ENCODE measurements around the gene LYSET. TPM values are rescaled to one million over a fixed set of nuclear protein-coding genes. Genes with fewer than 3 reads are reported as not detected.
"Not testable (repeated sequence)": the region's sequence is repeated elsewhere in the genome, so short reads cannot be mapped to it uniquely, and the experiment has no call there.

Gene LYSET
- total RNA-seq, 1 donor, result 10.1 TPM

- H3K4me3 ChIP-seq (ENCODE audit: insufficient read depth, low read length); DNase-seq (ENCODE audit: insufficient read length, low spot score, missing footprints); H3K36me3 ChIP-seq (ENCODE audit: insufficient read depth, low read length); H3K79me2 ChIP-seq (ENCODE audit: insufficient read depth, low read length); H3K4me2 ChIP-seq (ENCODE audit: insufficient read depth, low read length); H3K9me3 ChIP-seq (ENCODE audit: low read depth, low read length); H4K20me1 ChIP-seq (ENCODE audit: insufficient read depth, low read length); H3K4me1 ChIP-seq (ENCODE audit: insufficient read depth, low read length); H3K27me3 ChIP-seq (ENCODE audit: insufficient read depth, low read length); H2AFZ ChIP-seq (ENCODE audit: low read length); H3K27ac ChIP-seq (ENCODE audit: low read depth, low read length): not testable (repeated sequence)
Measured at GRCh38 chr14:93159625-93160352, 25.3 kb upstream of the LYSET start.

- H3K4me2 ChIP-seq (ENCODE audit: insufficient read depth, low read length), result no peak overlapping the region
- no peak overlapping the region for H3K4me3 ChIP-seq (ENCODE audit: insufficient read depth, low read length)
- no peaks in the 10 kb centered on the region for H3K79me2 ChIP-seq (ENCODE audit: insufficient read depth, low read length)
- H3K36me3 ChIP-seq (ENCODE audit: insufficient read depth, low read length), result no peaks in the 10 kb centered on the region
- H3K9me3 ChIP-seq (ENCODE audit: low read depth, low read length), result no peaks in the 10 kb centered on the region
- peak; percentile 46 for TF ChIP-seq CTCF (IDR thresholded peaks at IDR 0.05; ENCODE audit: extremely low read depth, low read depth, low read length)
- no peak overlapping the region for H2AFZ ChIP-seq (ENCODE audit: low read length)
- H3K27ac ChIP-seq (ENCODE audit: low read depth, low read length), result no peak overlapping the region
- DNase-seq (ENCODE audit: insufficient read length, low spot score, missing footprints), result peak; percentile 53
- no peaks in the 10 kb centered on the region for H3K4me1 ChIP-seq (ENCODE audit: insufficient read depth, low read length)
- no peaks in the 10 kb centered on the region for H4K20me1 ChIP-seq (ENCODE audit: insufficient read depth, low read length)
- H3K27me3 ChIP-seq (ENCODE audit: insufficient read depth, low read length), result no peaks in the 10 kb centered on the region
Measured at GRCh38 chr14:93160353-93160801, 24.7 kb upstream of the LYSET start.

GRCh38 chr14:93161411-93161940, 23.6 kb upstream of the LYSET start:
- Histone ChIP-seq H3K4me3 (ENCODE audit: insufficient read depth, low read length) (no peak overlapping the region), H3K4me2 (ENCODE audit: insufficient read depth, low read length) (no peak overlapping the region), H3K79me2 (ENCODE audit: insufficient read depth, low read length) (no peaks in the 10 kb centered on the region), H3K4me1 (ENCODE audit: insufficient read depth, low read length) (no peaks in the 10 kb centered on the region), H3K36me3 (ENCODE audit: insufficient read depth, low read length) (no peaks in the 10 kb centered on the region), H3K27me3 (ENCODE audit: insufficient read depth, low read length) (no peaks in the 10 kb centered on the region), H3K9me3 (ENCODE audit: low read depth, low read length) (no peaks in the 10 kb centered on the region), H3K27ac (ENCODE audit: low read depth, low read length) (no peak overlapping the region), H2AFZ (ENCODE audit: low read length) (no peak overlapping the region), H4K20me1 (ENCODE audit: insufficient read depth, low read length) (no peaks in the 10 kb centered on the region)
- no peak for TF ChIP-seq CTCF (IDR thresholded peaks at IDR 0.05; ENCODE audit: extremely low read depth, low read depth, low read length)
- peak; percentile 26 for DNase-seq (ENCODE audit: insufficient read length, low spot score, missing footprints)

GRCh38 chr14:93163564-93163963, 21.6 kb upstream of the LYSET start:
- H3K4me3 ChIP-seq (ENCODE audit: insufficient read depth, low read length), result no peak overlapping the region
- peak; percentile 41 for DNase-seq (ENCODE audit: insufficient read length, low spot score, missing footprints)
- no peak overlapping the region for H2AFZ ChIP-seq (ENCODE audit: low read length)
- no peaks in the 10 kb centered on the region for H3K36me3 ChIP-seq (ENCODE audit: insufficient read depth, low read length)
- no peak overlapping the region for H3K27ac ChIP-seq (ENCODE audit: low read depth, low read length)
- H3K27me3 ChIP-seq (ENCODE audit: insufficient read depth, low read length), result no peaks in the 10 kb centered on the region
- no peaks in the 10 kb centered on the region for H3K79me2 ChIP-seq (ENCODE audit: insufficient read depth, low read length)
- H3K9me3 ChIP-seq (ENCODE audit: low read depth, low read length), result no peaks in the 10 kb centered on the region
- H3K4me2 ChIP-seq (ENCODE audit: insufficient read depth, low read length), result no peak overlapping the region
- no peak for TF ChIP-seq CTCF (IDR thresholded peaks at IDR 0.05; ENCODE audit: extremely low read depth, low read depth, low read length)
- no peaks in the 10 kb centered on the region for H4K20me1 ChIP-seq (ENCODE audit: insufficient read depth, low read length)
- H3K4me1 ChIP-seq (ENCODE audit: insufficient read depth, low read length), result no peaks in the 10 kb centered on the region

GRCh38 chr14:93165271-93166265, 19.5 kb upstream of the LYSET start:
- H3K9me3 ChIP-seq (ENCODE audit: low read depth, low read length); H3K4me2 ChIP-seq (ENCODE audit: insufficient read depth, low read length); H4K20me1 ChIP-seq (ENCODE audit: insufficient read depth, low read length); H3K36me3 ChIP-seq (ENCODE audit: insufficient read depth, low read length); H3K79me2 ChIP-seq (ENCODE audit: insufficient read depth, low read length); H3K27me3 ChIP-seq (ENCODE audit: insufficient read depth, low read length); H3K27ac ChIP-seq (ENCODE audit: low read depth, low read length); H3K4me3 ChIP-seq (ENCODE audit: insufficient read depth, low read length); H3K4me1 ChIP-seq (ENCODE audit: insufficient read depth, low read length); H2AFZ ChIP-seq (ENCODE audit: low read length): not testable (repeated sequence)
- DNase-seq (ENCODE audit: insufficient read length, low spot score, missing footprints), result peak; percentile 42

GRCh38 chr14:93168610-93169009, 16.5 kb upstream of the LYSET start:
- not testable (repeated sequence) for H3K4me2 ChIP-seq (ENCODE audit: insufficient read depth, low read length); H3K9me3 ChIP-seq (ENCODE audit: low read depth, low read length); DNase-seq (ENCODE audit: insufficient read length, low spot score, missing footprints); H2AFZ ChIP-seq (ENCODE audit: low read length); H3K79me2 ChIP-seq (ENCODE audit: insufficient read depth, low read length); H3K4me1 ChIP-seq (ENCODE audit: insufficient read depth, low read length); H3K36me3 ChIP-seq (ENCODE audit: insufficient read depth, low read length); H4K20me1 ChIP-seq (ENCODE audit: insufficient read depth, low read length); H3K27ac ChIP-seq (ENCODE audit: low read depth, low read length); H3K27me3 ChIP-seq (ENCODE audit: insufficient read depth, low read length); H3K4me3 ChIP-seq (ENCODE audit: insufficient read depth, low read length)
